Measurements from ENCODE around the gene CPVL.

DNA sequence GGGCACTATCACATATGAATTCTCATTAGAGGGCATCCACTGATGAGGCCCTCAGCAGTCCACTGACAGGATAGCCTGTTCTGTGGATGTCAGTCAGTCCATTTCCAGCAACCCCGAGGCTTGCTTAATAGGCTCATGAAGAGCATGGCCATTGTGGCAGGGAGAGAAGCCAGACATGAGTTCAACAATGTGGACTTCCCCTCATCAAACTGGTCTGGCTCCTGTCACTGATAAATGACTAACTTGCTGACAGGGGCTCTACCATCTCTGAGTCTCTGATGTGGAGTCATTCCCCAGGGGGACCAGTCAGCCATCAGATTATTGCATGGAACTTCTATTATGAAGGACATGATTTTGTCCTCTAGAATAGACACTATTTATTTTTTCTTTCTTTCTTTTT is 168.5 kb downstream of the CPVL start:
- TF ChIP-seq, protein P1, sequence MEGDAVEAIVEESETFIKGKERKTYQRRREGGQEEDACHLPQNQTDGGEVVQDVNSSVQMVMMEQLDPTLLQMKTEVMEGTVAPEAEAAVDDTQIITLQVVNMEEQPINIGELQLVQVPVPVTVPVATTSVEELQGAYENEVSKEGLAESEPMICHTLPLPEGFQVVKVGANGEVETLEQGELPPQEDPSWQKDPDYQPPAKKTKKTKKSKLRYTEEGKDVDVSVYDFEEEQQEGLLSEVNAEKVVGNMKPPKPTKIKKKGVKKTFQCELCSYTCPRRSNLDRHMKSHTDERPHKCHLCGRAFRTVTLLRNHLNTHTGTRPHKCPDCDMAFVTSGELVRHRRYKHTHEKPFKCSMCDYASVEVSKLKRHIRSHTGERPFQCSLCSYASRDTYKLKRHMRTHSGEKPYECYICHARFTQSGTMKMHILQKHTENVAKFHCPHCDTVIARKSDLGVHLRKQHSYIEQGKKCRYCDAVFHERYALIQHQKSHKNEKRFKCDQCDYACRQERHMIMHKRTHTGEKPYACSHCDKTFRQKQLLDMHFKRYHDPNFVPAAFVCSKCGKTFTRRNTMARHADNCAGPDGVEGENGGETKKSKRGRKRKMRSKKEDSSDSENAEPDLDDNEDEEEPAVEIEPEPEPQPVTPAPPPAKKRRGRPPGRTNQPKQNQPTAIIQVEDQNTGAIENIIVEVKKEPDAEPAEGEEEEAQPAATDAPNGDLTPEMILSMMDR (IDR thresholded peaks at IDR 0.05 in 8 of 11, conservative IDR thresholded peaks at IDR 0.05 in 3 of 11), result no peak
- no peak for TF ChIP-seq POLR2AphosphoS5 (IDR thresholded peaks at IDR 0.05)
- TF ChIP-seq POLR2A (IDR thresholded peaks at IDR 0.05), result no peak
